AG04450 (cell line): ENCODE measurements around the gene PLP2. TPM values are rescaled to one million over a fixed set of nuclear protein-coding genes. Genes with fewer than 3 reads are reported as not detected.
"Not testable (repeated sequence)": the region's sequence is repeated elsewhere in the genome, so short reads cannot be mapped to it uniquely, and the experiment has no call there.

Experiments used
- CTCF ChIA-PET: fragments of 300-600, 350-600 bp; formaldehyde crosslinking; extraction: SDS; loops from one replicate; lab custom pipeline; 2022; ENCODE audit warnings: antibody characterized with exemption, inconsistent platforms; lab: Charles Lee
- POLR2A ChIA-PET: fragments of 350-600 bp; formaldehyde crosslinking; extraction: SDS; loops from one replicate; lab custom pipeline; 2021; ENCODE audit warnings: antibody characterized with exemption, inconsistent platforms; lab: Yijun Ruan, JAX
- DNase-seq: peaks from one replicate; pipeline ENCODE4 v3.0.0-alpha.2; 2011; ENCODE audit warnings: low read depth, low spot score
- H3K27ac ChIP-seq: one replicate; pipeline ENCODE4 v1.5.1; 2012; ENCODE audit warnings: low read depth, low read length, control low read depth
- H3K27me3 ChIP-seq: one replicate; pipeline ENCODE4 v1.6.0; 2012; ENCODE audit warnings: low read length; ENCODE audit not compliant: control insufficient read depth, insufficient read depth
- H3K4me3 ChIP-seq: 2 replicates; pipeline ENCODE4 v1.5.1; 2011; ENCODE audit warnings: mild to moderate bottlenecking, low read depth, low read length, control low read depth
- H3K9me3 ChIP-seq: 2 replicates; pipeline ENCODE4 v1.5.1; 2012; ENCODE audit warnings: low read length; ENCODE audit not compliant: control insufficient read depth, insufficient read depth
- CTCF ChIP-seq: IDR thresholded peaks from 2 replicates; pipeline ENCODE4 v1.5.1; 2011; ENCODE audit warnings: low read depth, low read length, control low read depth, inconsistent platforms
- polyA plus RNA-seq: library from polyadenylated mRNA; depleted of rRNA; stranded (reverse); fragments of >200 nt; gene quantifications from 2 replicates; pipeline ENCODE4 v1.2.3, GENCODE V29; 2011

PLP2 gene
- polyA plus RNA-seq, 1 experiment: 66.7 TPM

- Histone ChIP-seq H3K27ac (no peak overlapping the region), H3K27me3 (no peaks in the 10 kb centered on the region), H3K4me3 (no peak overlapping the region), H3K9me3 (no peaks in the 10 kb centered on the region)
- no peak for TF ChIP-seq CTCF
- CTCF ChIA-PET: no interaction called here
- POLR2A ChIA-PET: no interaction called here
- DNase-seq: no peak
These were observed 23.8 kb upstream of the PLP2 start for GRCh38 chrX:49147936-49148335.

- H3K27me3 ChIP-seq, H3K9me3 ChIP-seq, H3K4me3 ChIP-seq, DNase-seq, CTCF ChIA-PET, POLR2A ChIA-PET, H3K27ac ChIP-seq: not testable (repeated sequence)
These were observed 23.2 kb upstream of the PLP2 start for GRCh38 chrX:49148390-49149100.

GRCh38 chrX:49149291-49149690 lies 22.4 kb upstream of the PLP2 start:
- H3K27ac ChIP-seq, H3K9me3 ChIP-seq, CTCF ChIA-PET, H3K27me3 ChIP-seq, DNase-seq, H3K4me3 ChIP-seq, POLR2A ChIA-PET: not testable (repeated sequence)

- Histone ChIP-seq H3K27me3 (no peaks in the 10 kb centered on the region), H3K27ac (no peak overlapping the region), H3K9me3 (no peaks in the 10 kb centered on the region), H3K4me3 (no peak overlapping the region)
- ChIA-PET POLR2A (no interaction called here), CTCF (interaction anchor here (2.0 kb wide), 1 partner anchor 11 kb away, joined by 8 read pairs; no protein-coding TSS in a partner anchor)
- no peak for TF ChIP-seq CTCF
- no peak for DNase-seq
These were observed 18.2 kb upstream of the PLP2 start for GRCh38 chrX:49153467-49153866.

- DNase-seq: no peak
- H3K27me3 ChIP-seq: no peaks in the 10 kb centered on the region
- ChIA-PET CTCF (interaction anchor here (0.6 to 2.1 kb wide), 25 partner anchors 9 to 197 kb away, joined by 3 to 28 read pairs (median 5); partner anchors contain the start of genes OTUD5 and WDR45), POLR2A (interaction anchor here (0.7 to 0.9 kb wide), 3 partner anchors 11 to 257 kb away, joined by 3 to 6 read pairs (median 3); partner anchors contain the start of genes PQBP1 and TIMM17B)
- H3K27ac ChIP-seq: peak overlapping the region; percentile 98
- TF ChIP-seq CTCF: no peak
- no peaks in the 10 kb centered on the region for H3K9me3 ChIP-seq
- peak overlapping the region; percentile 45 for H3K4me3 ChIP-seq
These were observed 16.3 kb upstream of the PLP2 start for GRCh38 chrX:49155243-49155899.
